ENCODE data around the gene NBEA.

DNA sequence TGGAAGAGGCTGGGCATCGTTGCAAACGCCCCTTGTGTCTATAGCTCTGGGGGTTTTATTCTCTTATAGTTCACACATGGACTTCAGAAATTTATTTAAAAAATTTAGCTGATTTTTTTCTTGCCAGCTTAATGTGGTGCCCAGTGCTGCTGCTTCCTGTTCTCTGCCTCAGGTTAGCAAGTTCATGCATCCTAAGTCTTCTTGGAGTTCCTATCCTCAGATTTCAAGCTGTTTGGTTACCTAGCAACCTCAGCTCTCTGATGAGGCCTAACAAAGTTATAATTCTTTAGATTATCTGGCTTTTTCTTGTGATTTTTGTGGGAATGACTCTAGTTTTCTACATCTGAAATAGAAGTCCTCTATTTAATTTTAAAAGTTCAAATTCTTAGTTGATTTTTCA is 283.5 kb downstream of the NBEA start:
- TF ChIP-seq, protein P1, sequence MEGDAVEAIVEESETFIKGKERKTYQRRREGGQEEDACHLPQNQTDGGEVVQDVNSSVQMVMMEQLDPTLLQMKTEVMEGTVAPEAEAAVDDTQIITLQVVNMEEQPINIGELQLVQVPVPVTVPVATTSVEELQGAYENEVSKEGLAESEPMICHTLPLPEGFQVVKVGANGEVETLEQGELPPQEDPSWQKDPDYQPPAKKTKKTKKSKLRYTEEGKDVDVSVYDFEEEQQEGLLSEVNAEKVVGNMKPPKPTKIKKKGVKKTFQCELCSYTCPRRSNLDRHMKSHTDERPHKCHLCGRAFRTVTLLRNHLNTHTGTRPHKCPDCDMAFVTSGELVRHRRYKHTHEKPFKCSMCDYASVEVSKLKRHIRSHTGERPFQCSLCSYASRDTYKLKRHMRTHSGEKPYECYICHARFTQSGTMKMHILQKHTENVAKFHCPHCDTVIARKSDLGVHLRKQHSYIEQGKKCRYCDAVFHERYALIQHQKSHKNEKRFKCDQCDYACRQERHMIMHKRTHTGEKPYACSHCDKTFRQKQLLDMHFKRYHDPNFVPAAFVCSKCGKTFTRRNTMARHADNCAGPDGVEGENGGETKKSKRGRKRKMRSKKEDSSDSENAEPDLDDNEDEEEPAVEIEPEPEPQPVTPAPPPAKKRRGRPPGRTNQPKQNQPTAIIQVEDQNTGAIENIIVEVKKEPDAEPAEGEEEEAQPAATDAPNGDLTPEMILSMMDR (conservative IDR thresholded peaks at IDR 0.05), result no peak
- TF ChIP-seq ZFX (IDR thresholded peaks at IDR 0.05), result no peak
